Neural progenitor cell (in vitro differentiated cells): Measurements from ENCODE around the gene POLR2L. TPM values are rescaled to one million over a fixed set of nuclear protein-coding genes. Genes with fewer than 3 reads are reported as not detected.

ENCODE experiments used
- DNase-seq: peaks from one replicate; pipeline ENCODE4 v3.0.0-alpha.2; 2016; ENCODE audit warnings: low spot score
- H2AFZ ChIP-seq: fragments of 200-600 bp; sonication (generic); replicated peaks from 2 replicates; pipeline ENCODE4 v1.6.1; 2016; ENCODE audit warnings: antibody characterized with exemption
- H3F3A ChIP-seq: fragments of 200-600 bp; sonication (generic); 2 replicates; pipeline ENCODE4 v1.6.1; 2016; ENCODE audit warnings: antibody characterized with exemption, low read depth
- H3K27ac ChIP-seq: fragments of 200-600 bp; sonication (generic); 2 replicates; pipeline ENCODE4 v1.5.1; 2016; ENCODE audit warnings: mild to moderate bottlenecking
- H3K27me3 ChIP-seq: fragments of 200-600 bp; sonication (generic); 2 replicates; pipeline ENCODE4 v1.6.1; 2016; ENCODE audit warnings: mild to moderate bottlenecking, moderate library complexity
- H3K36me3 ChIP-seq: fragments of 200-600 bp; sonication (generic); 2 replicates; pipeline ENCODE4 v1.5.1; 2016
- H3K4me1 ChIP-seq: fragments of 200-600 bp; sonication (generic); 2 replicates; pipeline ENCODE4 v1.6.1; 2016; ENCODE audit warnings: mixed run types
- H3K4me2 ChIP-seq: fragments of 200-600 bp; sonication (generic); 2 replicates; pipeline ENCODE4 v1.6.1; 2016
- H3K4me3 ChIP-seq: fragments of 200-600 bp; sonication (generic); 2 replicates; pipeline ENCODE4 v1.5.1; 2016
- H3K79me2 ChIP-seq: fragments of 200-600 bp; sonication (generic); 2 replicates; pipeline ENCODE4 v1.6.1; 2016; ENCODE audit warnings: low read depth
- H3K9ac ChIP-seq: fragments of 200-600 bp; sonication (generic); 2 replicates; pipeline ENCODE4 v1.6.1; 2016
- H3K9me3 ChIP-seq: fragments of 200-600 bp; sonication (generic); 2 replicates; pipeline ENCODE4 v1.5.1; 2016; ENCODE audit warnings: low read depth
- H4K20me1 ChIP-seq: fragments of 200-600 bp; sonication (generic); 2 replicates; pipeline ENCODE4 v1.6.1; 2016; ENCODE audit warnings: low read depth
- H3K27ac Mint-ChIP-seq: 3 replicates; pipeline ENCODE4 v1.8.0; 2021; ENCODE audit warnings: mixed read lengths
- H3K27me3 Mint-ChIP-seq: 2 replicates; pipeline ENCODE4 v1.8.0; 2022; ENCODE audit warnings: low read depth, mild to moderate bottlenecking, inconsistent platforms, moderate library complexity, mixed read lengths; ENCODE audit not compliant: insufficient read depth
- H3K36me3 Mint-ChIP-seq: 3 replicates; pipeline ENCODE4 v1.8.0; 2021; ENCODE audit warnings: mixed read lengths
- H3K4me1 Mint-ChIP-seq: 3 replicates; pipeline ENCODE4 v1.8.0; 2021; ENCODE audit warnings: mixed read lengths
- H3K4me3 Mint-ChIP-seq: 3 replicates; pipeline ENCODE4 v1.8.0; 2021; ENCODE audit warnings: mild to moderate bottlenecking, moderate library complexity, mixed read lengths
- H3K9me3 Mint-ChIP-seq: 3 replicates; pipeline ENCODE4 v1.8.0; 2020; ENCODE audit warnings: mixed read lengths
- CTCF ChIP-seq: fragments of 200-600 bp; sonication (generic); IDR thresholded peaks from 2 replicates; pipeline ENCODE4 v1.5.1; 2017; ENCODE audit warnings: antibody characterized with exemption, mild to moderate bottlenecking
- EZH2 ChIP-seq: fragments of 200-600 bp; sonication (generic); IDR thresholded peaks from 2 replicates; pipeline ENCODE4 v1.6.1; 2017; ENCODE audit warnings: antibody characterized with exemption, mild to moderate bottlenecking, moderate library complexity
- EZH2phosphoT487 ChIP-seq: fragments of 200-600 bp; sonication (generic); IDR thresholded peaks from 2 replicates; pipeline ENCODE4 v1.6.1; 2017; ENCODE audit warnings: antibody characterized with exemption
- total RNA-seq: library from RNA; depleted of rRNA; stranded (reverse); fragments of >200 nt; gene quantifications from 2 replicates; pipeline ENCODE4 v1.2.3, GENCODE V29; 2015; ENCODE audit warnings: low replicate concordance

Gene POLR2L
- total RNA-seq, result 12.9 and 27.5 TPM in 2 replicates

DNA sequence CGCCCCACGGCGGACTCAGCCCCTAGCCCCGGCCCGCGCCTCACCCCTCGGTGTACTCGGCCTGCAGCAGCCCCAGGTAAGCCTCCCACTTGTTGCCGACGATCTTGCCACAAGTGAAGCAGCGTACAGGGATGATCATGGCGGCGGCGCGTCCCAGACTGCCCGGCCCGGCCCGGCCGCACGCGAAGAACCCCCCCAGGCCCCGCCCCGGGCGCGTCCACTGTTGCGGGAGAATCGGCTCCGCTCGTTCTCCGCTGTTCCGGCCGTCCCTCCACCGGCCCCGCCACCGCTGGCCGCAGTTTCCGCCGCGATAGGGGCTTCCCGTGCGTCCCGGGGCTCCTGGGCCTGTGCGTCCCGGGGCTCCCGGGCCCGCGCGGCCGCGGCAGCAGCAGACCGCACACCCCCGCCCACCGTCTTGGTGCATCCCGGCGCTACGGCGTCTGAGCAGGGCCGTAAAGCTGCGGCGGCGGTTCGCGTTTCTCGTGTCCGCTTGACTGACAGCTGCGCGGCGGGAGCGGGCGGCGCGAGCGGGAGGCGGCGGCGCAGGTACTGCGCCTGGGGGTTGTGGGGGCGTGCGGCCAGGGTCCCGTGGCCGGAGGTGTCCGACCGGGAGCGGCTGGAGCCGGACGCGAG lies at the start of gene POLR2L, which contains the start of gene TSPAN4:
Gene POLR2L (minus strand): TSS at position 160 of the 633 bp plus-strand sequence. CDS start 21 bp downstream, at position 139.
Gene TSPAN4 (plus strand): TSS at position 483 of the 633 bp plus-strand sequence. CDS start 7,453 bp downstream, outside the sequence.
- Histone ChIP-seq H3K36me3 (no peaks in the 10 kb centered on the region), H3K4me1 (peaks cover 30% of the 10 kb centered on the region), H3K27ac (peak within 1 kb of the TSS; percentile 99), H4K20me1 (peaks cover 41% of the 10 kb centered on the region), H3K9ac (peak within 1 kb of the TSS; percentile 100), H3K4me2 (peak within 1 kb of the TSS; percentile 97), H3K79me2 (peaks cover 23% of the 10 kb centered on the region), H3K27me3 (peaks cover 9% of the 10 kb centered on the region), H2AFZ (peak within 1 kb of the TSS; percentile 94), H3K9me3 (no peaks in the 10 kb centered on the region), H3F3A (peaks cover 45% of the 10 kb centered on the region), H3K4me3 (peak within 1 kb of the TSS; percentile 96)
- TF ChIP-seq EZH2phosphoT487 (no peak), EZH2 (no peak), CTCF (no peak)
- no peaks in the 10 kb centered on the region for H3K9me3 Mint-ChIP-seq
- H3K4me3 Mint-ChIP-seq, result peak within 1 kb of the TSS; percentile 90
- peaks cover 11% of the 10 kb centered on the region for H3K27me3 Mint-ChIP-seq
- H3K36me3 Mint-ChIP-seq, result peaks cover 3% of the 10 kb centered on the region
- peak; percentile 97 for DNase-seq
- H3K27ac Mint-ChIP-seq, result peak within 1 kb of the TSS; percentile 79
- peaks cover 33% of the 10 kb centered on the region for H3K4me1 Mint-ChIP-seq

DNA sequence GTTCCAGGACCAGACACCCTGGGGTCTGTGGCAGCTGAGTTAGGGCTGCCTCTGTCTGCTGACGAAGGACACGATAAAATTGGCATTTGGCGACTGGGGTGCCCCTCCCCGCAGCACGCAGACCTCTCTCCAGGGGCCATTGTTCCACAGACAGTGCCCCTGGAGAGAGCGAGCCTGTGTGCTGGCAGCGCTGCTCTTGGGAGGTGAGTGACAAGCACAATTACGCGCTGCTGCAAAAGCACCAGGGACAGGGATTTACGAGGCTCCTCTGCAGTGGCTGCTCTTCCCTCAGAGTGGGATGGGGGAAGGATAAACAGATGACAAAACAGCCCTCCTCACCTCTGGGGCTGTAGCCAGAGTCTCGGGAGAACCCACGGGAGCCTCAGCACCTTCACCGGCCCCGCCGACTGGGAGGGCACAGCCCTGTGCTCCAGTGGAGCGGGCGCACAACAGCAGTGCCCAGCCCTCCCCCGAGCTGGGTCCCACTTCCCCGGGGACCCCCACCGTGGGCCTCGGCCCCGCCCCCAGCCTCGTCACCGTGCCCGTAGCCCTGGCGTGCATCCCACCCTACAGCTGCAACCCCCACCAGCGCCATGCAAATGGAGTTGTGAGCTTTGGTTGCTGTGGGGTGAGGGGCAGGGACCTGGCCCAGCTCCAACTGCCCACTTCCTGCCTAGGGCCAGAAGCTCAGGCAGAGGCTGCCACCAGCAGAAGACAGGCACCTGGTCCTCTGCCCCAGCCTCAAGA lies 48.6 kb upstream of the POLR2L start:
- Histone ChIP-seq H3K4me3 (no peak overlapping the region), H3K36me3 (no peaks in the 10 kb centered on the region), H3K9me3 (no peaks in the 10 kb centered on the region), H3K79me2 (no peaks in the 10 kb centered on the region), H3K9ac (no peak overlapping the region), H2AFZ (no peak overlapping the region), H3K4me2 (peak overlapping the region; percentile 35), H3K27me3 (no peaks in the 10 kb centered on the region), H3F3A (no peaks in the 10 kb centered on the region), H4K20me1 (peaks cover 23% of the 10 kb centered on the region), H3K27ac (peak overlapping the region; percentile 29), H3K4me1 (peaks cover 13% of the 10 kb centered on the region)
- Mint-ChIP-seq H3K36me3 (peaks cover 7% of the 10 kb centered on the region), H3K27me3 (peaks cover 9% of the 10 kb centered on the region), H3K4me3 (no peak overlapping the region), H3K4me1 (peaks cover 4% of the 10 kb centered on the region), H3K9me3 (no peaks in the 10 kb centered on the region), H3K27ac (peak overlapping the region; percentile 53)
- peak; percentile 33 for DNase-seq
- TF ChIP-seq EZH2 (no peak), EZH2phosphoT487 (no peak), CTCF (no peak)

DNA sequence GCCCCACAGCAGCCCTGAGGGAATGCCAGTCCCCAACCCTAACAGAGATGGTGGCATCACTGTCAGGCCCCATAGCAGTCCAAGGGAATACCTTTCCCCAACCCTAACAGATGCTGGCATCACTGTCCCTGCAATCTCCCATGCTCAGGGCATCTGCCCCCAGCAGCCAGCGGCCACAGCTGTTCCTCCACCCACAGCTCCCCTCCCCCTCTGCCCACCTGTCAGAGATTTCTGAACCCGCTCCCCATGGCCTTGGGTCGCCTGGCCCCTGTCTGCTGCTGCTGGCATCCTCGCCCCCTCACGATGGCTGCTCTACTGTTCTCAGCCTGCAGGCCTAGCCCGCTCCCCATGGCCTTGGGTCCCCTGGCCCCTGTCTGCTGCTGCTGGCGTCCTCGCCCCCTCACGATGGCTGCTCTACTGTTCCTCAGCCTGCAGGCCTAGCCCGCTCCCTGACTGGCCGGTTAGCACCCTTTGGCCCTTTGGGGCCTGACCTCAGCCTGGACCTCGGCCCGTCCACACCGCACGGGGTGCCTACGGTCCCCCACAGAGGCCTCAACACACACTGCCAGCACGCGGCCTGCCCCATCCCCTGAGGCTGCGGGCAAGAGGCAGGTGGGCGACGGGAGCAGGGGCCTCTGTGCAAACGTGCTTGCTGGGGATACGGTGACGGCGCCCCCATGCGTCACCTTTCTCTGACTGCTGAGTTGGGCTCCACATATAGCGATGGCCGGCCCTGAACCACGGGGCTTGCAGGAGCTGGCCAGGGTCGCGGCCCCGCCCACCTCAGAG lies 47.6 kb upstream of the POLR2L start:
- Mint-ChIP-seq H3K4me3 (no peak overlapping the region), H3K4me1 (peaks cover 4% of the 10 kb centered on the region), H3K9me3 (no peaks in the 10 kb centered on the region), H3K27me3 (peaks cover 8% of the 10 kb centered on the region), H3K27ac (peak overlapping the region; percentile 73), H3K36me3 (peaks cover 8% of the 10 kb centered on the region)
- no peak for TF ChIP-seq EZH2
- TF ChIP-seq EZH2phosphoT487, result no peak
- peak; percentile 10 for TF ChIP-seq CTCF
- Histone ChIP-seq H3K9me3 (no peaks in the 10 kb centered on the region), H3K27ac (no peak overlapping the region), H3K4me1 (peaks cover 13% of the 10 kb centered on the region), H3K4me3 (no peak overlapping the region), H4K20me1 (peaks cover 23% of the 10 kb centered on the region), H3K36me3 (no peaks in the 10 kb centered on the region), H3K4me2 (no peak overlapping the region), H3K27me3 (no peaks in the 10 kb centered on the region), H2AFZ (no peak overlapping the region), H3K9ac (no peak overlapping the region), H3K79me2 (no peaks in the 10 kb centered on the region), H3F3A (no peaks in the 10 kb centered on the region)
- peak; percentile 35 for DNase-seq
